ENCODE measurements around the gene UBE2E2.

The UBE2E2 gene

DNA sequence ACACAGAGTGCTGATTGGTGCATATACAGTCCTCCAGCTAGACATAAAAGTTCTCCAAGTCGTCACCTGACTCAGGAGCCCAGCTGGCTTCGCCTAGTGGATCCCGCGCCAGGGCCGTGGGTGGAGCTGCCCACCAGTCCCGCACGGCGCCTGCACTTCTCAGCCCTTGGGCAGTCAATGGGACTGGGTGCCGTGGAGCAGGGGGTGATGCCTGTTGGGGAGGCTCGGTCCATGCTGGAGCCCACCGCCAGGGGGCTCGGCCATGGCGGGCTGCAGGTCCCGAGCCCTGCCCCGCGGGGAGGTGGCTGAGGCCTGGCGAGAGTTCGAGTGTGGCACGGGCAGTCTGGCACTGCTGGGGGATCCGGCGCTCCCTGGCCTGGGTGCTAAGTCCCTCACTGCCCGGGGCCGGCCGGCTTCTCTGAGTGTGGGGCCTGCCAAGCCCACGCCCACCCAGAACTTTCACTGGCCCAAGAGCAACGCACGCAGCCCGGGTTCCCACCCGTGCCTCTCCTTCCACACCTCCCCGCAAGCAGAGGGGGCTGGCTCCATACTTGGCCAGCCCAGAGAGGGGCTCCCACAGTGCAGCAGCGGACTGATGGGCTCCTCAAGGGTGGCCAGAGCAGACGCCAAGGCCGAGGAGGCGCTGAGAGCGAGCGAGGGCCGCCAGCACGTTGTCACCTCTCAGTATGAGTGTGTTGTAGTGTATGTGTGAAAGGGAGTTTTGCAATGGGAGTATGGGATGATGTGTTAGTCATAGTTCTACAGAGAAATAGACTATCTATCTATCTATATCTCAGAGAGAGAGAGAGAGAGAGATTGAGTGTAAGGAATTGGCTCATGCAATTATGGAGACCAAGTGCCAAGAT is 69.0 kb downstream of the UBE2E2 start:
- in situ Hi-C loops (cut with HindIII; ENCODE audit: low sequenced_read_pairs): loop anchor here (5.0 kb wide), 1 partner anchor 80 kb away; no protein-coding TSS in a partner anchor

- in situ Hi-C loops (cut with HindIII; ENCODE audit: low sequenced_read_pairs): loop anchor here (5.0 kb wide), 1 partner anchor 81 kb away; no protein-coding TSS in a partner anchor
These were observed 69.7 kb downstream of the UBE2E2 start for GRCh38 chr3:23272820-23273219.

- in situ Hi-C loops (cut with HindIII; ENCODE audit: low sequenced_read_pairs): no loop called here
These were observed 71.9 kb downstream of the UBE2E2 start for GRCh38 chr3:23275061-23275460.

GRCh38 chr3:23275814-23276213 is 72.7 kb downstream of the UBE2E2 start:
- in situ Hi-C loops (cut with HindIII; ENCODE audit: low sequenced_read_pairs): no loop called here

DNA sequence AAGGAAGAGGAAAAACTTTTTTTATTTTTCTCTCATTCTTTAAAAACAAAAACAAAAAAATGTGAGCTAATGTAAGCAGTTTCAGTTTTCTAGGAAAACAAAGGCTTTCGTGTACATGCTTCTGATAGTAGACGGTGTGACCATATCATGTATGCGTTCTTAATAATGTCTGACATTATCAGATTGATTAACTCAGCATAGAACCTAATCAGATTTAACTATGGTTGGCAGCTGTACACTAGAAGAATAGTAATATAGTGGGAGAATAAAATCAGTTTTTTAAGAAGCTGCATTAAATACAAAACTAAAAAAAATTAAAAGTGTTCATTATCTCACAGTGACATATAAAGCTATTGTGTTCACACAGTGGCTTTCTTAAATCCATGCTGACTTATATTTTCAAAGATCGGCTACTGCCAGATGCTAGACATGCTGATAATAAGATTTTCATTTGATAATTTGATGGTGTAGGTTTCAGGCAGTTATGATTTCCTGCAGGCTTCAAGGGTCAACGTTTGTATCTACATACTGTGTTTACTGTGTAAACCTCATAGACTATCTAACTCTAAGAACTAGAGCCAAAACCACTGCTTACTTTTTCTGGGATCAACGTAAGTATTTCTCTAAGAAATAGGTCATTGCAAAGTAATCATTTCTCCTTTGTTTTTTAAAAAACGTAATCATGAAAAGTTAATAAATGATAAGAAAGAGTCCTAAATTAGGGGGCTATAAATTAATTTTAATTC is 74.0 kb downstream of the UBE2E2 start:
- in situ Hi-C loops (cut with HindIII; ENCODE audit: low sequenced_read_pairs): no loop called here

DNA sequence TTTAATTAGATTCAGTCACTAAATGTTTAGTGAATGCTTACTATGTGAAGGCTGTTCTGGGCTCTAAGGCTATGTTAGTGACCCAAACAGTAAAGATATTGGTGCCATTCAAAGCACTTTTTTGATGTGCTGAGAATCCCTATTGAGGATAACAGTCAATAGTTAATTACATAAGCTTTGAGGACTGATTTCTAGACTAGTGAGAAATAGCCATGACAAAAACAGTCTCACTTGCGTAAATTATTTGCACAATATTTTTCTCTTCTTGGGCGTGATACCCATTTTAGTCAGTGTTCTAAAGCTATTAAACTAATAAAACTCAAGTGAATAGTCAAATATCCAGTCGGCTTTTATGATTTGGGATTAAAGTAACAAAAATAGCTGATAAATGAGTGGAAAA is 74.6 kb downstream of the UBE2E2 start:
- in situ Hi-C loops (cut with HindIII; ENCODE audit: low sequenced_read_pairs): no loop called here

- in situ Hi-C loops (cut with HindIII; ENCODE audit: low sequenced_read_pairs): no loop called here
These were observed 80.5 kb downstream of the UBE2E2 start for GRCh38 chr3:23283625-23284024.

GRCh38 chr3:23288286-23288685 is 85.2 kb downstream of the UBE2E2 start:
- in situ Hi-C loops (cut with HindIII; ENCODE audit: low sequenced_read_pairs): no loop called here

DNA sequence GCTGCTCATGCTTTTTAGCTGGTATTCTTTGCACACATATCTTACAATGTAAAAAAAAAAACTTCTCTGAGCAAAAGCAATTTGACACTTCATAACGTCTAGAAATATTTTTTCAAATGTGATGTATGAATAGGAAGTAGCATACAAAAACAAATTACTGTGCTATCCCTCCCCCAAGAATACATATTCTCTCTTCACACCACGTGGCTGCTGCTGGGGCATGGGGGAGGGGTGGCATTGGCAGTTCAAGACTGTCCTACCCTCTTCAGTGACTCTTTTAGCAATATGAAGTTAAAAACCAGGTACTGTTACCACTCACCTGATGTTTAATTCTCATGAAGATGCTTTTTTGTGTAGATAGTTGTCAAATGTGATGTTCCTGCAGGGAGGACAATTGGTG is 85.6 kb downstream of the UBE2E2 start:
- in situ Hi-C loops (cut with HindIII; ENCODE audit: low sequenced_read_pairs): no loop called here

- in situ Hi-C loops (cut with HindIII; ENCODE audit: low sequenced_read_pairs): no loop called here
These were observed 89.3 kb downstream of the UBE2E2 start for GRCh38 chr3:23292432-23292831.

DNA sequence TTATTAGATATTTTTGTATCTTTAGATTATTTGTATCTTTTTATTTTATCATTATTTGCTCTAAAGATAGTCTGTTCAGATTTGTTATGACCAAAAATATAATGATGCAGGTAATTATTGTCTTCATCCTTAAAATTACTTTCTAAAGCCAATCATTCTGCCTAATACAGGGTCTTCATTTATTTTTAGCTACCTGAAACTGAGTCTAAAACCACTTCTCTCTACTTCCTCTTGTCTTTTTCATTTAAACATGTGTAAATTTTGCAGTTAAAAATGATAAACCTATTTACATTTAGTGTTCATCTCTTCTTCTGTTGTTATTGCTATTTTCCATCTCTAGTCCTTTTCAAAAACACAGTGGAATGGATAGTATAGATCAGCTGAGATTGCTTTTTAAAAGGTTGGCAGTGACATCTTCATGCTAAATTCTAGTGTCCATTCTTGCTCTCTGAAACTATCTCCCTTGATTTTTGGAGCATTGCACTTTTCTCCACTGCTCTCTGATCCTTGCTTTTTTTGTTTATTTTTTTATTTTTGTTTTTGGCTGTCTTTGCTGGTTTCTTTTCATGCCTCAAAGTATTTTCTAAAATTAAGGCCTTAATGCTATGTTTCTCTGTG is 91.8 kb downstream of the UBE2E2 start:
- in situ Hi-C loops (cut with HindIII; ENCODE audit: low sequenced_read_pairs): no loop called here

- in situ Hi-C loops (cut with HindIII; ENCODE audit: low sequenced_read_pairs): no loop called here
These were observed 98.7 kb downstream of the UBE2E2 start for GRCh38 chr3:23301819-23302218.

GRCh38 chr3:23302271-23302670 is 99.1 kb downstream of the UBE2E2 start:
- in situ Hi-C loops (cut with HindIII; ENCODE audit: low sequenced_read_pairs): no loop called here

DNA sequence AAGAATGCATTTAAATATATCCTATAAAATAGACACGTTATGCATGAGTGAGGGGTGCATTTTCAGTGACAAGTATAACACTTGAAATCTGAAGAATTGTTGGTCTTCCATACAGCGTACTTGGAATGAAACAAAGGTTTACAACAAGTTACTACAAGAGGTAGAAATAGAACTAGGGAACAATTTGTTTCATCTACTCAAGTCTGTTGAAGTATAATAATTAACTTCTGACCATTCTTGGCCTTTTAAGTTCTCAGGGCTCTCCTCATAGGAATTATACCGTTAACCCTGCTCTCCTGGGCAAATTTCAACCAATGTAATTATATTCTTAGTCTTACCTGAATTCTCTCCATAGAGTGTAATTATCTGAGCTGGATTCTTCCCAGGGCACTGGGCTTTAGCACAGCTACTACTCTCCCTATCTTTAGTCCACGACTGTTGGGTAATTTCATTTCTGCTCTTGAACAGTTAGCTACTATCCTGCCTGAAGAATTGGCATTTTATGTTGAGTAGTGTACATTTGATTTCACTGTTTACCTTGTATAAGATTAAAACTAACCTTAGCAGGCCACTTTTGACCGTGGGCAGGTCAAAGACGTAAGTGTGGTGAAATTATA is 100.6 kb downstream of the UBE2E2 start:
- in situ Hi-C loops (cut with HindIII; ENCODE audit: low sequenced_read_pairs): no loop called here

GRCh38 chr3:23304424-23304823 is 101.3 kb downstream of the UBE2E2 start:
- in situ Hi-C loops (cut with HindIII; ENCODE audit: low sequenced_read_pairs): no loop called here

DNA sequence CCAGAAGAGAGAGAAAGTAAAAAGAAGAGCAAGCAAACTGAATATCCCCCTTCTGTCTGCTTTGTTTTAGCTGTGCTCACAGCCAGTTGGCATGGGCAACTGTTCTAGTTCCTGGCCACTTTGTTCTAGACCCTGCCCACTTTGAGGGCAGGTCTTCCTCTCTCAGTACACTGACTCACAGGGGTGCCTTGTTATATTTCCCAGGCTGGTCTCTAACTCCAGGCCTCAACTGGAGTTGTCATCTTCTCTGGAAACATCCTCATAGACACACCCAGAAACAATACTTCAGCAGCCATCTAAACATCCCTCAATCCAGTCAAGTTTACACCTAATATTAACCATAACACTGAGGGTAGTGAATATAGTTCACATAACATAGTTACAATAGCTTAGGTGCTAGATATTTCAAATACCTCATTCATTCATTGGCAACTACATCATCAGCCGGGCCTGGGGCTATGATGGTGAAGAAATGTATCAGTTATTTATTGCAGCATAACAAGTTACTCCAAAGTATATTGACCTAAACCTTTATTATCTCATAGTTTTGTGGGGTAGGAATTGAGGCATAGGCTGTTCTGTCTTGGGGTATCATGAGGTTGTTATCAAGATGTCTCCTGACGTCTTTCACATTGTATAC is 106.0 kb downstream of the UBE2E2 start:
- in situ Hi-C loops (cut with HindIII; ENCODE audit: low sequenced_read_pairs): no loop called here

DNA sequence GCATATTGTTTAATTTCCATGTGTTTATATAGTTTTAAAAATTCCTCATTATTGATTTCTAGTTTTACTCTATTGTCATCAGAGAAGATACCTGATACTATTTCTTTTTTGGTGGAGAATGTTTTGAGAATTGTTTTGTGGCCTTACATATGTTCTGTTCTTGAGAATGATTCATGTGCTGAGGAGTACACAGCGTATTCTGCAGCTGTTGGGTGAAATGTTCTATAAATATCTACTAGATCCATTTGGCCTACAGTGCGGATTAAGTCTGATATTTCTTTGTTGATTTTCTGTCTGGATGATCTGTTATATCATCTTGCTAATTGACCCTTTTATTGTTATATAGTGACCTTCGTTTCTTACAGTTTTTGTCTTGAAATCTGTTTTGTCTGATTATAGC is 109.7 kb downstream of the UBE2E2 start:
- in situ Hi-C loops (cut with HindIII; ENCODE audit: low sequenced_read_pairs): no loop called here

- in situ Hi-C loops (cut with HindIII; ENCODE audit: low sequenced_read_pairs): no loop called here
These were observed 112.0 kb downstream of the UBE2E2 start for GRCh38 chr3:23314981-23315762.

GRCh38 chr3:23316924-23317323 is 113.8 kb downstream of the UBE2E2 start:
- in situ Hi-C loops (cut with HindIII; ENCODE audit: low sequenced_read_pairs): no loop called here
